Ovary (tissue), 9 donors: ENCODE results near the gene GPSM3. TPM values are rescaled to one million over a fixed set of nuclear protein-coding genes. Genes with fewer than 3 reads are reported as not detected.
A peak's percentile ranks its signal among the peaks of the same experiment; 100 is the strongest.

ENCODE experiments used
- DNase-seq, 5 donors: peaks; one replicate each; pipeline ENCODE4 v3.0.0-alpha.2; 2019 to 2020
- H3K27ac ChIP-seq, 2 donors: fragments of 200-600 bp; one replicate each; pipeline versions ENCODE4 v1.5.1 to v1.8.0; 2019 to 2022
- H3K27me3 ChIP-seq: fragments of 200-600 bp; one replicate; pipeline ENCODE4 v1.8.0; 2022
- H3K36me3 ChIP-seq: fragments of 200-600 bp; sonication (generic); one replicate; pipeline ENCODE4 v1.5.1; 2019
- H3K4me1 ChIP-seq: one replicate; pipeline ENCODE4 v1.8.1; 2013; ENCODE audit warnings: mild to moderate bottlenecking, moderate library complexity; ENCODE audit not compliant: insufficient read depth
- H3K4me3 ChIP-seq: fragments of 200-600 bp; sonication (generic); one replicate; pipeline ENCODE4 v1.5.1; 2017
- H3K9me3 ChIP-seq, 2 donors: fragments of 200-600 bp in 1 of 2; sonication (generic) in 1 of 2; one replicate each; pipeline versions ENCODE4 v1.5.1 to v1.8.1; 2013 to 2019; ENCODE audit warnings: mild to moderate bottlenecking in 1 of 2, moderate library complexity in 1 of 2
- EP300 ChIP-seq: sonication (generic); formaldehyde crosslinking; IDR thresholded peaks from one replicate; pipeline ENCODE4 v1.6.1; 2017; ENCODE audit warnings: antibody characterized with exemption
- POLR2A ChIP-seq: fragments of 450-650 bp; IDR thresholded peaks from one replicate; pipeline ENCODE4 v1.6.1; 2017; ENCODE audit warnings: antibody characterized with exemption, mild to moderate bottlenecking, moderate library complexity
- WGBS, 3 donors: extraction: QIAGEN DNeasy Blood & Tissue Kit in 1 of 3; methylation state at CpG; one replicate each; pipeline versions ENCODE4 v1.1.5 to v1.1.7; 2013 to 2017; 5-methylcytosine and 5-hydroxymethylcytosine counted together
- intact Hi-C, 4 donors: fragments of 100-400 bp; cut with DNase I; formaldehyde crosslinking; loops; one replicate each; pipeline versions ENCODE4 v1.11.0 to v1.15.1; 2022 to 2023
- polyA plus RNA-seq, 2 donors: library from polyadenylated mRNA; stranded (reverse); fragments of 200-250 nt in 1 of 2; fragments of 350-450 nt in 1 of 2; fragmentation: Illumina TruSeq in 1 of 2; extraction: RNeasy Lipid Tissue Mini Kit (QIAGEN cat#74804) in 1 of 2; gene quantifications; one replicate each; pipeline ENCODE4 v1.2.3, GENCODE V29; 2013 to 2014
- total RNA-seq, 7 donors: library from RNA; depleted of rRNA in 2 of 7; stranded (reverse); fragments of >200 nt in 2 of 7; fragmentation: NEBNext Ultra II Directional in 3 of 7; extraction: Animal tissue kit (Norgen Biotek cat#: 25700) in 3 of 7; gene quantifications; one replicate each; pipeline versions ENCODE4 v1.1.0 to v1.2.4, GENCODE V29; 2016 to 2023
- TF ChIP-seq, protein P1 (sequence below), 3 donors: fragments of 450-650 bp in 2 of 3; fragments of 200-600 bp in 1 of 3; IDR thresholded peaks; one replicate each; pipeline versions ENCODE4 v1.5.1 to v1.8.0; 2016 to 2022; ENCODE audit warnings: antibody characterized with exemption in 3 of 3, mild to moderate bottlenecking in 1 of 3
- donor health status: DM: no; HTN: no; CAD: no; lungs with moderate emphysema.
- donor health status: DM: no; HTN: no; CAD: no.
- donor health status: Bipolar disorder and iron deficiency.
- donor health status: DM: yes; HTN: yes; CAD: no.
- donor health status: DM: no; HTN: no; CAD: no.
- donor health status: DM: yes; HTN: yes; CAD: no.

The GPSM3 gene
- total and polyA plus RNA-seq, 9 donors: 3.1 to 8.7 (median 5.2) TPM

DNA sequence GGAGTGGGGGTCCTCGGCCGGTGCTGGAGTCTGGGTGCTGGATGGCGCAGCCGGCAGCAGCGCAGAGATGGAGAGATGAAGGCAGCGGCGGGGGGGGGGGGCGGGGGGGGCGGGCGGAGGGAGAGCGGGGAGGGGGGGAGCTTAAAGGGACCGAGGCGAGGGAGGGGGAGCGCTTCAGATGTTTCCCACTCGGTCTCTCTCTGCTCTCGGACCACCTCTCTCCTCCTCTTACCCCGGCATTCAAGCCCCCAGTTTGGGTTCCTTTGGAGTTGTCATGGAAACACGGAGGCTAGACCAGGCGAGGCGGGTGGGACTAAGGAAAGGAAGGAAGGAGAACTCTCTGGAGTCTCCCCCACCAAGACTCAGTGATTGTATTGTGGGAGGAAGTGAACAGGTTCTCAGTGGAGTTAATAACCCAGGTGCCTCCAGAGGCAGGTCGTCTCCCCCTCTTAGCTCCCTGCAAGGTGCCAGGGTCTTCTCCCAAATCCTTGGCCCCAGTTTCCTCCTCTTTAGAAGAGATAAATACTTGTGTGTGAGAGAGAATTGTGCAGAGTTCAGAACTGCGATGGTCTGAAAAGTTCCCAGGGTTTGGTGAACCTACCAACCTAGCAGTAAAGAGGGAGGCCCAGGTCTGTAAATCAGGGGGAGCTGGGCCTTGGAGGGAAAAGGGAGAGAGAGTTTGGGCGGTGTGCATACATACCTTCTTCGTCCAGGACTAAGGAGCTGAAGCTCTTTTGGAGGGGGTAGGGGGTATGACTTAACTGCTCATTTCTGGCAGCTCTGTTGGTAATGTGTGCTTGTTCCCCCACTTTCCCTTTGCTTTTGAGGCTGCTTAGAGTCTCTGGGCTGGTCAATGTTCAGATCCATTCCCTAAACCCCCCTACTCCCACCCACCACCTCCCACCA is 40.3 kb downstream of the GPSM3 start, which contains the start of gene PRRT1:
PRRT1 (minus strand) TSS at position 77 of the 906 bp plus-strand sequence. CDS start 112 bp downstream, outside the sequence.
- no peaks in the 10 kb centered on the region for H3K36me3 ChIP-seq
- 1 to 3% (median 2%) methylated on average over 15 to 21 of the region's 24 CpGs for WGBS, 3 donors
- peak within 1 kb of the TSS; percentile 90 to 94 for H3K27ac ChIP-seq
- no peaks in the 10 kb centered on the region for H3K9me3 ChIP-seq
- peak; percentile 46 to 61 (median 60) for DNase-seq
- H3K4me1 ChIP-seq: peaks cover 9% of the 10 kb centered on the region
- peak within 1 kb of the TSS; percentile 51 for H3K4me3 ChIP-seq
- H3K27me3 ChIP-seq: no peaks in the 10 kb centered on the region
- TF ChIP-seq EP300 (no peak), POLR2A (no peak)
- TF ChIP-seq, protein P1, sequence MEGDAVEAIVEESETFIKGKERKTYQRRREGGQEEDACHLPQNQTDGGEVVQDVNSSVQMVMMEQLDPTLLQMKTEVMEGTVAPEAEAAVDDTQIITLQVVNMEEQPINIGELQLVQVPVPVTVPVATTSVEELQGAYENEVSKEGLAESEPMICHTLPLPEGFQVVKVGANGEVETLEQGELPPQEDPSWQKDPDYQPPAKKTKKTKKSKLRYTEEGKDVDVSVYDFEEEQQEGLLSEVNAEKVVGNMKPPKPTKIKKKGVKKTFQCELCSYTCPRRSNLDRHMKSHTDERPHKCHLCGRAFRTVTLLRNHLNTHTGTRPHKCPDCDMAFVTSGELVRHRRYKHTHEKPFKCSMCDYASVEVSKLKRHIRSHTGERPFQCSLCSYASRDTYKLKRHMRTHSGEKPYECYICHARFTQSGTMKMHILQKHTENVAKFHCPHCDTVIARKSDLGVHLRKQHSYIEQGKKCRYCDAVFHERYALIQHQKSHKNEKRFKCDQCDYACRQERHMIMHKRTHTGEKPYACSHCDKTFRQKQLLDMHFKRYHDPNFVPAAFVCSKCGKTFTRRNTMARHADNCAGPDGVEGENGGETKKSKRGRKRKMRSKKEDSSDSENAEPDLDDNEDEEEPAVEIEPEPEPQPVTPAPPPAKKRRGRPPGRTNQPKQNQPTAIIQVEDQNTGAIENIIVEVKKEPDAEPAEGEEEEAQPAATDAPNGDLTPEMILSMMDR (IDR thresholded peaks at IDR 0.05): no peak
- intact Hi-C loops: loop anchor here in 1 of 4 donors (10.0 kb wide), 1 partner anchor 67 kb away; no protein-coding TSS in a partner anchor

DNA sequence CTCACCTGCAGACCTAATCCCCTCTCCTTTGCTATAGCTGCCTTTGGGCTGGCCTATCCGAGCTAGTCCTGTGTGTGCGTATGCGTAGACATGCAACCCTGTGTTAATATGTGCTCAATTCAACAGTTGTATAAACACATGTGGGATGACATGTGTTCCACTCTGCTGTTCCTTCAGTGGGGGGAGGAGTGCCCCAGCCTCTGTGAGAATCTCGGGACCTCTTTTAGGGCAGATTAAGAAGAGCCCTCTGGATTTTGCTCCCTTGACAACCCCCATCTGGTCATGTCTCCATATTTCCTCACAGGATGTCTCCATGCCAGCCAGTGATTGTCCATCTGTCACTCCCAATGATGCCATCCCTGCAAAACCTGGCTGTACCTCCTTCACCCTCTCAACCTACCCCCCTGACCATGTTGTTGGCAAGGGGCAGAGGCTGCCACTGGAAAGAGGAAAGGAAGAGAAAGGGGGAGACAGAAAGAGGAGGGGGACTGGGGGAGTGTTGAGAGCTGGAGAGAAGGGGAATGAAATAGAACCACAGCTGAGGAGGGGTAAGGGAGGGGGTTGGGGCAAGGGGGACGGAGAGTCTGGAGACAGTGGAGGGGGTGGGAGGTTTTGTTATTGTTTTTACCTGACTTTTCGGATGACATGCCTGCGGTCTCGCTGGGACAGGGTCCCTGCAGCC is 41.1 kb downstream of the GPSM3 start:
- peak in 1 of 5 donors; percentile 37 for DNase-seq
- H3K36me3 ChIP-seq: no peaks in the 10 kb centered on the region
- intact Hi-C loops: loop anchor here in 1 of 4 donors (10.0 kb wide), 1 partner anchor 67 kb away; no protein-coding TSS in a partner anchor
- no peaks in the 10 kb centered on the region for H3K9me3 ChIP-seq
- H3K27me3 ChIP-seq: no peaks in the 10 kb centered on the region
- peak overlapping the region; percentile 90 to 94 for H3K27ac ChIP-seq
- TF ChIP-seq EP300: no peak
- TF ChIP-seq POLR2A: no peak
- TF ChIP-seq, protein P1 (IDR thresholded peaks at IDR 0.05): no peak
- 8 to 11% (median 8%) methylated on average over 8 of the region's 8 CpGs for WGBS, 3 donors
- peak overlapping the region; percentile 51 for H3K4me3 ChIP-seq
- peaks cover 9% of the 10 kb centered on the region for H3K4me1 ChIP-seq

DNA sequence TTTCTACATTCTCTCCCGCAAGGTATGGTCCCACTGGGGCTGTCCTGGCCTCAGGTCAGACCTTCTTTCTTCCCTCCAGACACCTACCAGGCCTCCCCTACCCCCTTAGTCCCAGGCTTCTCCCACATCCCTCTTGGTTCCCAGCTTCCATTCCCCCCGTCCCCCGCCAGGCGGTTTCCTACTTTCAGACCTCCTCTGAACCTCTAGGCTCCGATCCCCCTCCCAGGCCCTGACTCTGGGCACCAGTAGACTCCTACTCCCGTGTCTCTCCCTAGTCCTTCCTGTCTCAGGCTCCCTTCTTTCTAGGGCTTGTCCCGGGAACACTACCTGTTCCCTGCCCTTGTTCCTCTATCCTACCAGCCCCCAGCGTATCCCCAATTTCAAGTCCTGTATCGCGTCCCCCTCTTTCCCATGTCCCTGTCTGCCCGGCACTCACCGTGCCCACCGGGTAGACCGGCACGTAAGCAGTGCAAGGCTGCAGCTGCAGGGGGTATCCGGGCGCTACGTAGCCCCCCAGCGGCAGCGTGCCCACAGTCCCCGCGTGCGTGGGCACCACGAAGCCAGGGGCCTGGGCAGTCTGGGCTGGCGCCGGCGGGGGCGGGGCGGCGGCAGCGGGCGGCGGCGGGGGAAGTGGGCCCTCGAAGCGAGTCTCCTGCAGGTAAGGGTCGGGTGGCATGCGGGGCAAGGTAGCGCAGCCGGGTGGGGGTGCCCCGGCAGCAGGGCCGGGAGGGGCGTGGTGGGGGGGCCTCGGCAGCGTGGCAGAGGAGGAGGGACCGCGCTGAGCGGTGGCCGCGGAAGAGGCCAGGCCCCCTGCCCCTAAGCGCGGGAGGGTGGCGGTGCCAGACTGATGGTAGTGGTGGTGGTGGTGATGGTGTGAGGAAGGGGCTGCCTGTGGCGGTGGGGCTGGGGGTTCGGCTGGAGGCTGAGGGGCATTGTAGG is 42.2 kb downstream of the GPSM3 start:
- no peaks in the 10 kb centered on the region for H3K9me3 ChIP-seq
- H3K36me3 ChIP-seq: no peaks in the 10 kb centered on the region
- 10 to 23% (median 17%) methylated on average over 44 to 55 of the region's 55 CpGs for WGBS, 3 donors
- peak overlapping the region; percentile 51 for H3K4me3 ChIP-seq
- TF ChIP-seq, protein P1 (IDR thresholded peaks at IDR 0.05): no peak
- TF ChIP-seq EP300 (no peak), POLR2A (no peak)
- intact Hi-C loops: loop anchor here in 1 of 4 donors (10.0 kb wide), 1 partner anchor 65 kb away; no protein-coding TSS in a partner anchor
- peak overlapping the region; percentile 90 to 94 for H3K27ac ChIP-seq
- peaks cover 5% of the 10 kb centered on the region for H3K4me1 ChIP-seq
- peak in 2 of 5 donors; percentile 59 for DNase-seq
- no peaks in the 10 kb centered on the region for H3K27me3 ChIP-seq
